Head of caudate nucleus (tissue), 42 donors: ENCODE measurements around the gene FAM47E.
A peak's percentile ranks its signal among the peaks of the same experiment; 100 is the strongest.

Source experiments
- DNase-seq, 42 donors: peaks; one replicate each; pipeline versions ENCODE4 v3.0.0 to v3.0.0-alpha.2; 2020 to 2021; ENCODE audit warnings: mixed read lengths in 7 of 42
- intact Hi-C: fragments of 100-400 bp; cut with DNase I; formaldehyde crosslinking; loops from one replicate; pipeline ENCODE4 v1.15.0; 2022

Gene FAM47E, protein sequence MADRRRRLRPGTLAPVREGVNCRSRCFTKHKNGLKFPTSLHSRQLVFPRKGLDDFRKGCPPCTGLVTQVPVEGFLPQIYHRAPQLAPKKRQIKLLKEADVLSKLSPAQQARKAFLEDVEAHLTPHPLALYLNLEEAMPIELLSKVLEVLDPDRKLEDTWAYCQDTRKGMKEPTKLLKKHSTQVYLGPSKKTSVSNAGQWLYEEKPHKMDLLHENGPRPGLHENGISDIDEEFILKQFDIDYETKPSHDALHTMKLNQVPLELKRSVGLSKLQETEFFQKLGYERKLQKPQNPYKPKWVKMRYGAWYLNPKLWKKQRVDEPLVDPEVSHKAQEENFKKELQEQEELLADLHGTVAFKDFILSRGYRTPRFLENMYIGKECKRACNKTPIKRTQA

DNA sequence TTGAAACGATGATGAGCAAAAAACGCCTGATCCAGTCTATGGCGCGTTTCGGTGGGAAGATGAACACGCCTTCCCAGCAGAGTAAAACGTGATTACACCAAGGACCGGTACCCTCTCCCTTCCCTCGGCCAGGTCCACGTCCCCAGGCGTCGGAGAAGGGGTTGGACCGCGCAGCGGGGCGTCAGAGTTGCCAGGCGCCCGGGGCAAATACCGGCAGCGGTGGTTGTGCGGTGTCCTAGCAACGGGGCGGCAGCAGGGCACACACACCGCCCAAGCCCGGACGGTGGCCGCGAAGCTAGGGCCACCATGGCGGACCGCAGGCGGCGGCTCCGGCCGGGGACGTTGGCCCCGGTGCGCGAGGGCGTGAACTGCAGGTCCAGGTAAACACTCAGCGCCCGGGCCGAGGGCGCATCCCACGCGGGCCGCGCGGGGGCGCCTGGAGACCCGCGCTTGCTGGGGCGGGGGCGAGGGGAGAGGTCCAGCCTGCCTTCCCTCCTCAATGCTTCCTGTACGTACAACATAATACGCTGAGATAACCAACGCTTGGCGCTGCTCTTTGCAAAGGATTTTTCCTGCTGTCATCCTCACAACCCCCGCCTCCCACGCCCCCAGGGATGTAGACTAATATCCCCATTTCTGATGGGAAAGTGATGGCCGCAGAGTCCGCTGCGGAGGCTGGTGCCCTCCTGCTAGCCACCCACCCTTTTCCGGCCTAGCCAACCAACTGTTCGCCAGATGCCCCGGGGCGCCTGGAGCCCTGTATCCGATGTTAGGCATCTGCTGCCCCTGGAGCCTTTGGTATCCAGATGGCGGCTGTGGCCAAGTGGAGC is at the start of gene FAM47E:
TSS of gene FAM47E (plus strand) at position 281 of the 830 bp plus-strand sequence. CDS start at position 307, 26 bp downstream.
- peak; percentile 33 to 86 (median 72) for DNase-seq
- intact Hi-C loops = loop anchor here (2.0 kb wide), 1 partner anchor 37 kb away; no protein-coding TSS in a partner anchor

DNA sequence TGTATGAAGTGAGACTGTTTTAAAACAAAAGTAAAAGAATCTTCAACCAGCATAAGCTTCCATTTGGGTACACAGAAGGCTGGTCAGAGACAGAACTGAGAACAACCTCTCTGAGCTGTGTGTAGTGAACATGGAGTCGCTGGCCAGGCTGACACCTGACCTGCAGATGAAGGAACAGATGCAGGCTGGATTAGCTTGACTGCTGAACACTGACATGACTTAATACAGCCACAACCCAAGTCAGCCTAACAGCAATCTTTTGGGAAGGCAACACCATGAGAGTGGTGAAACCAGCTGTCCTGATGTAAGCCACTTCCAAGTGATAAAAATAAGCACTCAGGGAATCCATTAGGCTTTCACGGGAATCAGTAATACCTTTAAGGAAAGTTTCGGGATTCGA is 48.0 kb upstream of the FAM47E start:
- intact Hi-C loops = no loop called here
- no peak for DNase-seq

DNA sequence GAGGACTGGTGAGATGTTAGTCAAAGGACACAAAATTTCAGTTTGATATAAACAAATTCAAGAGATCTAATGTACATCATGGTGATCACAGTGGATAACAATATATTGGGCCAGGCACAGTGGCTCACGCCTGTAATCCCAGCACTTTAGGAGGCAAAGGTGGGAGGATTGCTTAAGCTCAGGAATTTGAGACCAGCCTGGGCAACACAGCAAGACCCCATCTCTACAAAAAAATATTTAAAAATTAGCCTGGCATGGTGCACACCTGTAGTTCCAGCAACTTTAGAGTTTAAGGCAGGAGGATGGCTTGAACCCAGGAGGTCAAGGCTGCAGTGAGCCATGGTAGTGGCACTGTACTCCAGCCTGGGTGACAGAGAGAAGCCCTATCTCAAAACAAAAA is 46.6 kb upstream of the FAM47E start:
- no peak for DNase-seq
- intact Hi-C loops = no loop called here

DNA sequence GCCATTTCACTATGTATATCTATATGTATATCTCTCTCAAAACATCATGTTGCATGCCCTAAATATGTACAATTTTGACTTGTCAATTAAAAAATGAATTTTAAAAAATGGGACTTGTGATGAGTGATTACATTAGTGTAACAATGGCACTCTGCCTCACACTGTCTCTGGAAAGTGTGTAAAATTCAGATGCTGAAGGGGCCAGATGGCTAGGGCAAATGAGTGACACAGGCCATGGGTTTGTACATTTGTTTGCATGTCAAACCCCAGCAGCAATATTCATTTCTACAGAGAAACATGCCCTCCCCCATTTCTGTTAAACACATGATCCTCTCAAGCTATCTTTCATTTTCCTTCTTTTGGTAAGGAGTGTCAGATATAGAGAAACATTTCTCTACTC is 46.0 kb upstream of the FAM47E start:
- intact Hi-C loops = no loop called here
- DNase-seq = no peak

DNA sequence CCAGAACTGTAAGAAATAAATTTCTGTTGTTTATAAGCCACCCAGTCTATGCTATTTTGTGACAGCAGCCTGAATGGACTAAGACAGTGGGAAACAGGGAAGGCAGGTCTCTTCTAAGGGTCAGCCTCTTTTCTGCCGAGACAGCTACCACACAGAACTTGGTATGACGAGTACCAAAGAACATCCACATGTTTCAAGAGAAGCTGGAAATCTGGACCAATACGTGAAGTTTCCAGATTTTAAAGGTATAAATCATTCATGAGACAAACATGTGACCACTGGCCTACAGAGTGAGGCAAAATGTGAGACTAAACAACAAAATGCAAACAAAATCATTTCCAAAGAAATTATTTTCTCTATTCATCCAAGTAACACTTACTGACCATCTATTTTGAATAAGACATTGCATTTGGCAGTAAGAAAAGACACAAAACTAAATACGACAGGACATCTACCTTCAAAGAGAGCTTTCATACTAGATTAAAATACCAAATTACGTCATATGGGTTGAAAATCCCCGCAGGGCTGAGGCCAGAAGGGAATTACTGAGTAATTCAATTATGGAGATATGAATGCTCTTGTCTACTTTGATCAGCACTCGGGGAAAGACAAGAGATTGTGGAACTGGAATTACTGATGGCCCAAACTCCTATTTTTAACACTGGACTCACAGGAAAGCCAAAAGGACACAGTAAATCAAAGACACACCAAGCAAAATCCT is 45.1 kb upstream of the FAM47E start:
- no peak for DNase-seq
- intact Hi-C loops = no loop called here

DNA sequence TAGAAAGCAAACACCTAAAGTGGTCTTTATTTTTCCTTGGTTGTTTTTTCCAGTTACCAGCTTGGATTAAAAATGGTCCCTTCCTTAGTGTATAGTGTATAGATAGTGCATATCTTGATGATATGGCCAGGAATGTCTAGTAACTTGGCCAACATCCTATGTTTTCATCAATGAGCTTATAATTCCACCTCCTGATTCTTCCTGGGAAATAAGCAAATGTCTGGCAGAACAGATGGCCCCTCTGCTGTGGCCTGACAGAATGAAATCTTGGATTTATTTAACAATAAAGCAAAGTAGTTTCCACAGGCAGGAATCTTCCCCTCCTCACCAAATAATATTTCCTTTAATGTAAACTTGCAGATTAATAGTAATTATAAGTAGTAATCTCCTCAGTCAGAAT is 44.0 kb upstream of the FAM47E start:
- DNase-seq = no peak
- intact Hi-C loops = no loop called here

DNA sequence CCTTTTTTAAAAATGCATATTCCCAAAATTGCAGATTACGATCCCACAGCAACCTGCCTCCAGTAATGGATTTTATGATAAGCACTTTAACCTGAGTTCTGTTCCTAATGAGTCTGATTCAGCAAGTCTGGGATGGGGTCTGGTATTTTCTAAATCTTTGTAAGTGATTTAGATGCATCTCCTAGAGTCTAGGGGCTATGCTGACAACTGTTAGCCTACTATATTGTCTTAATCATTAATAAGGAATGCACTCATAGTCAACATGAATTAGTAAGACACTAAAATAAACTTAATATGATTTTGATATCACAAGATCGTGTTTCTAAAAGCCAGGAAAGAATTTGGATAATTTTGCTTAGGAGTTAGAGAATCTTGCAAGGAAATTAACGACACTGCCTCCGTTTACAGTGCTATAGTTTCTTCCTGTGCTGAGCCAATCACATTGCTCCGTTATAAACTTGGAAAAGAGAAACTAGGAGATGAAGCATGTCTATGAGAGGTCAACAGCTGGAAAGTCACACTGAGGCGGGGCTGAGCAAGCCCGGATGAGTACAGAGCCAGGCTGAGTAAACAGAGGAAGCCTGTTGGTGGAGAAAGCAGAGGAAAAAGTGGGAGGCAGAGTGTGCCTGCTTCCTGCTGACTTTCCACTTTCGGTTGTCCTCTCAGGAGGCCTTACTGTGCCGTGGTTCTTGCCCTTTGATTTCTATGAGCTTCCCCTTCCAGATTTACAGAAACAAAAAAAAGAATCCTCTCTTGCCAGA is 43.3 kb upstream of the FAM47E start:
- peak; percentile 48 to 91 (median 80) for DNase-seq
- intact Hi-C loops = no loop called here

DNA sequence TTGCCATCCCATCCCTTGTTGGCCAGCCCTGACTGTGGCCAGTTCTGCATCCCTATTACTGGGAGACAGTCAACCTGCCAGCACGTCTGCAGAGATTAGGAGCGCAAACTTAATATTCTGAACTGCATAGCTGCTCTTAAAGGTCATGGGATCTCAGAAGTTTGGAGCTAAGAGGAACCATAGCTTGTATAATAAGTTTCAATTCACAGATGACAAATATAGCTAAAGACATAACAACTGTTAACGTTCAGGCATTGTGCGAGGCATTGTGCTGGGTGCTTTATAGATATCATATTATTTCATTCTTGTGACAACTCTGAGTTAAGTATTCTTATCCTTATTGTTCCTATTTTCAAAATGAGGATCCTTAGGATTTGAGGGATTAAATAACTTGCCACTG is 41.6 kb upstream of the FAM47E start:
- intact Hi-C loops = loop anchor here (5.0 kb wide), 1 partner anchor 867 kb away; the partner anchor contains the start of gene CCNI

DNA sequence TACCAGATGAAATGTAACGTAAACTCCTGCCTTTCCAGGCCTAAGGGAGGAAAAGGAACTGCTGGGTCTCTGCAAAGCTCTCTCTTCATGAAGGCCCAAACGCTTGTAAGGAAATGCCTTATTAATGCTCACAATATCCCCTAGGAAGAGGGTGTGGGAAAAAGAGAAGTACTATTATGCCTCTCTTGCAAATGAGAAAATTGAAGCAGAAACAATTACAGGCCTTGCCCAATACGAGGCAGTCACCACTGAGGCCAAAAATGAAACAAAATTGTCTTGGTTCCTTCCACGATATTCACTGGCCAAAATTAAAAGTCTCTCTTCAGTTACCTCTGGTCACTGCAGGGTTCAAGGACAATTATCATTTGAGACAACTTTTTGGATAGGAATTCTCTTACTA is 41.1 kb upstream of the FAM47E start:
- no peak for DNase-seq
- intact Hi-C loops = loop anchor here (5.0 kb wide), 1 partner anchor 867 kb away; the partner anchor contains the start of gene CCNI

More for the DNA sequence above, 41.6 kb upstream of the FAM47E start:
- DNase-seq = no peak

DNA sequence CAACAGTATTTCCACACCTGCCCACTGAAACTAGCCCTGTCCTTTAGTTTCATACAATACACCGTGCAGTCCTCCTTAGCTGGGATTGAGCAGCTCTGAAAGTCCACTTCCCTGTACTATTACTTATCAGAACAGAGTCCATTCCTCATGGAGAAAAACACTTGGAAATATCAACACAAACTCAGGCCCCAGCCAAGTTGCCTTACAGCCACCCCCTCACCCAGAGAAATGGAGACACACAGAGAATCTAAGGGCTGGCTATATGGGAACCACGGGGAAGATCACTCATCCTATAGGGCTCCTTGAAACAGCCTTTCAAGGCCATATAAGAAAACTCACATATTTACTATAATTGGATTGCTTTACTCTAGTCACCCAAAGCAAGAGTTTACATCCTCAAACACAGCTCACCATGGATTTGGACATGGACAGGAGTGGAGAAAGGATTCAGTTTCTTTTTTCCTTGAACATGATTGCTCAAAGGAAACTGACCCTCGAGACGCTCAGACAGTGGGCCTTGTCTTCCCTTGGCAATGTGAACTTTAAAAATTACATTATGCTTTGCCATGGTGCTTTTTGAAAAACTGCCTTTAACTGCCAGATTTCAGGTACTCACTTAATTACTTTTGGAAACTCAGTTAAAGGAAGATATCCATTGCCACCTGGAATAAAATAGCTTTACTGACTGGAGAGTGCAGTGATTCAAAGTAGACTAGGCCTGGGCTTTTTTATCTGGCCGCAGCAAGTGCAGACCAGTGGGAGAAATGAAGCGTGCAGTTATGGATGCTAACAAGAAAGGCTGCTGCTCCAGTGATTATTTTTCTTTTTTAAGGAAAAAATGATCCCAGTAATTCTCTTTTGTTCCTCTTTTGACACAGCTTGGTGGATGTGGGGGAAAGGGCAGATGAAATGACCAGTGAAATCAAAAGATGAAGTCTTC is 39.5 kb upstream of the FAM47E start:
- intact Hi-C loops = loop anchor here (5.0 kb wide), 1 partner anchor 865 kb away; the partner anchor contains the start of gene CCNI
- DNase-seq = no peak

DNA sequence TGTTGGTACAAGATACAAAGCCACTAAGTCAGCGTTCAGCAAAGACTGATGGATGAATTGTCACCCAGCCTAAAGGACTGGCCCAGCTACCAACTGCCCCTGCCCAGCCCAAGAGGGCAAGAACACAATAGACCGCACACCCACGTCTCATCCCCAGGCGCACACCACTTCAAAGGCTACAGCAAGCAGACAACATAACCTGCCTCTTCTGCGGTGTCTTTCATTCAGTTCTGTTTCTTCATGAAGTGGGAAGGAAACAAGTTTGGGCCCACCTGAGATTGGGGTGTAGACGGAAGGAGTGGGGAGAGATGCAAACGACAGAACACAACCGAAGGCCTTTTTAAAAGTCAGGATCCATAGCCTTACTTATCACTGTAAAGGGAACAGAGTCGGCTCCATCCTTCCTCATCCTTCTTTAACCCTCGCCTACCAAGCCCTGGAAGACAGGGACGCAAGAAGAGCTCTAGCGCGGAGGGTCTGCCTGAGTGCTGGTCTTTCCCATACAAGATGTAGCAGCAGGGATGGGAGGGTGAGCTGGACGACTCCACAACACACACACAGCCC is 38.6 kb upstream of the FAM47E start:
- intact Hi-C loops = loop anchor here (5.0 kb wide), 1 partner anchor 864 kb away; the partner anchor contains the start of gene CCNI
- DNase-seq = peak in 25 of 42 donors; percentile 10 to 77 (median 38)

DNA sequence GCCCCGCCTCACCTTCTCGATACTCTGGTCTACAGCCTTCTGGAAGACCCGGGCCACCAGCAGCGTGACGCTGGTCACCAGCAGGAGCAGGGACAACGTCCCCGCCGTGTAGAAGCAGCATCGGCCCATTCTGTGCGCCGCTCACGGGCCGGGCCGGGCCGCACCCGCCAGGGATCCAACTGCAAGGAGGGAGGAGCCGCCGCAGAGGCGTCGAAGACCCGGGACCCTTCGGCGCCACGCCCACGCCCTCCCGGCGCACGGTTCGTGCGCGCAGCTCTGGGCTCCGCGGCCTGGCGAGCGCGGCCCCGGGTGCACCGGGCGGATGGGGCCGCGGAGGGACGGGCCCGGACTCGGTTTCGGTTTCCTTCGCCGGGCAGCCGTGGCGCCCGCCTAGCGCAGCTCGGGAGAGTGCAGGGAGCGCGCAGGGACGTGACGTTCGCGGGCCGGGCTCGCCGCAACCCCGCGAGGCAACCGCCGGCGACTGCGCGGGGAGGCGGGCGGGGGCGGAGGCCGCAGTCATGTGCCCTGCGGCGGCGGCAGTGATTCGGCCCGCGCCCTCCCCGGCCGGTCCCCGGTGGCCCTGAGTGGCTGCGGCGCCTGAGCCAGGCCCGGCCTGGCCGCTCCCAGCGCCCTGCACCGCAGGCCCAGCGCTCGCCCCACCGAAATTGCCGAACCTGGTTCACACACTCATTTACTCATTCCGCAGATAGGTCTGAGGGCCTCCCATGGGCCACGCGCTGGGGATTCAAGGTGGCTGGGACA is 37.9 kb upstream of the FAM47E start, which contains the start of gene SCARB2:
TSS of gene SCARB2 (minus strand) at position 410 of the 762 bp plus-strand sequence. CDS start at position 129, 281 bp downstream.
- intact Hi-C loops = loop anchor here (2.0 to 5.0 kb wide), 2 partner anchors 37 to 864 kb away; partner anchors contain the start of genes CCNI and FAM47E
- DNase-seq = peak; percentile 56 to 94 (median 87)

DNA sequence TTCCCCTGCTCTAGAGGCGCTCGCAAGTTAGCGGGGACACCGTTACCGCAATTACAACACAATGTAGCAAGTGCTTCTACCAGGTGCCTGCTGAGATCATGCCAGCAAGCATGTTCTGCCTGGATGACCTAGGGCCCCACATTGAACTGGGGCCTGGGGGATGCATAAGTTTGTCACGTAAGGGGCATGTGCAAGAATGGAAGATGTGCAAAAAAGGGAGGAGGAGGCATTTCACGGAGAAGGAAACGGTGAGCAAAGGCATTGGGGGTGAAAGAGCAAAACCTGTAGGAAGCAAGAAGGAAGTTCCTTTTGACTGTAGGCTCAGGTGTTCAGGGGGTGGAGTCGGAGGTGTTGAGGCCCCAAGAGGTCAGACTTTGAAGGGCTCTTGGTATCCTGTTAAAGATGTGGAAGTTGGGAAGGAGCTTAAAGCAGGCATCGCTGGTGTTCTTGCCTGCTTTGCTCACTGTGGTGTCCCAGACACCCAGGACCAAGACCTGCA is 37.3 kb upstream of the FAM47E start:
- peak in 1 of 42 donors; percentile 34 for DNase-seq
- intact Hi-C loops = loop anchor here (2.0 to 5.0 kb wide), 2 partner anchors 37 to 863 kb away; partner anchors contain the start of genes CCNI and FAM47E

DNA sequence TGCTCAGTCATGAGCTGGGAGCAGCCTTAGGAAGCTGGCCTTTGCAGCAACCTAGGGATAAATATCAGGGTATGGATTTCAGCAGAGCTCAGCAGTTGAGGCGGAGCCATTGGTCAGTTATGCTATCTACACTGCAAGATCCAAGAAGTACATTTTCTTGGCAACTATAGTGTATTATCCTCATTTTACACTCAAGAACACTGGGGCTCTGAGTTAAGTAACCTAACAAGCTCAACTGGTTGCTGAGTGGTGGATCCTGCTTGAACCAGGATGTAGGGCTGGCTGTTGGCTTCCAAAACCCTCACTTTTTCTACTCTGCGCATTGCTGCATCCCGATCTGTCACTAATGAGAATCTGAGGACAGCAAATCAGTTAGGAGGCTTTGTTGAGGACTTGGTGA is 36.4 kb upstream of the FAM47E start:
- DNase-seq = no peak
- intact Hi-C loops = loop anchor here (2.0 kb wide), 1 partner anchor 36 kb away; the partner anchor contains the start of gene FAM47E

DNA sequence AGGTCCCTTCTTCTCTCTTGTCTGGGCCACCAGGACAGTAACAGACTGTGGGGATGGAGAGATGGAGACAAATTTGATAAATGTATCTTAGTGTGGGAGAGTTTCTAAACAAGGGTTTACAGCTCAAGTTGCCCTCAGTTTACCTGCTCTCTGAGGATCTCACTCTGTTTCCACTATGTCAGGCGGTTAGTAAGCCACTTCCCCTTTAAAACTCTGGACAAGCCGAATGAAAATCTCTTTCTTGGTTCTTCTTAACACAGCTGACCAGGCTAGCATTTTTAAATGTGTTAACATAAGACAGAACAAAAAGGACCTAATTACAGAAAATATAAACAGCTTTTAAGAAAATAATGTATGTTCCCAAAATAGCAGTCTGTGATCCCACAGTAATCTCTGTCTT is 35.0 kb upstream of the FAM47E start:
- DNase-seq = no peak
- intact Hi-C loops = no loop called here
